Vagina (tissue), 2 donors: ENCODE data around the gene MUCL3.

Source experiments
- POLR2A ChIP-seq, 2 donors: fragments of 450-650 bp; IDR thresholded peaks; one replicate each; pipeline ENCODE4 v1.6.1; 2017; ENCODE audit warnings: antibody characterized with exemption in 2 of 2, mild to moderate bottlenecking in 2 of 2, moderate library complexity in 2 of 2
- POLR2AphosphoS5 ChIP-seq, 2 donors: sonication (generic); formaldehyde crosslinking; IDR thresholded peaks; one replicate each; pipeline ENCODE4 v1.9.0; 2017; ENCODE audit warnings: antibody characterized with exemption in 2 of 2, mild to moderate bottlenecking in 2 of 2, low read depth in 1 of 2; ENCODE audit not compliant: insufficient read depth in 1 of 2
- TF ChIP-seq, protein P1 (sequence below), 3 experiments: fragments of 450-650 bp in 2 of 3; fragments of 200-600 bp in 1 of 3; sonication (generic) in 1 of 3; IDR thresholded peaks; one replicate each; pipeline ENCODE4 v1.5.1; 2017 to 2019; ENCODE audit warnings: antibody characterized with exemption in 3 of 3, mild to moderate bottlenecking in 2 of 3, moderate library complexity in 2 of 3

DNA sequence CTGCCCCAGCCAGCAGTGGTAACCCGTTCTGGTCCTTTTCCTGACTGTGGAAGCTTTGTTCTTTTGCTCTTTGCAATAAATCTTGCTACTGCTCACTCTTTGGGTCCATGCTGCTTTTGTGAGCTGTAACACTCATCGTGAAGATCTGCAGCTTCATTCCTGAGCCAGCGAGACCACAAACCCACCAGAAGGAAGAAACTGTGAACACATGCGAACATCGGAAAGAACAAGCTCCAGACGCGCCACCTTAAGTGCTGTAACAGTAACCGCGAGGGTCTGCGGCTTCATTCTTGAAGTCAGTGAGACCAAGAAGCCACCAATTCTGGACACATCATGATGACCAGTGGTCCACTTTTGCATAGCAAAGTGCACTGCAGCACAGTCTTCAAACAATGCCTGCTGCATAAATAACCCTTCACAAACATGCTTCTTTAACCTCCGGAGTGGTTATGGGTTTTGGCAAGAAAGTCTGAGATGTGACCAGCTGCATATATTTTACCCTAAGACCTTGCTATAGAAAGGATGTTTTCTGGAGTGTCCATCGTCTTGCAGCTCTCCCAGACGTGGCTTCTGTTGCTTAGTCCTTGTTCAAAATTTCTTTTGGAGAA lies 60.6 kb downstream of the MUCL3 start:
- TF ChIP-seq, protein P1, sequence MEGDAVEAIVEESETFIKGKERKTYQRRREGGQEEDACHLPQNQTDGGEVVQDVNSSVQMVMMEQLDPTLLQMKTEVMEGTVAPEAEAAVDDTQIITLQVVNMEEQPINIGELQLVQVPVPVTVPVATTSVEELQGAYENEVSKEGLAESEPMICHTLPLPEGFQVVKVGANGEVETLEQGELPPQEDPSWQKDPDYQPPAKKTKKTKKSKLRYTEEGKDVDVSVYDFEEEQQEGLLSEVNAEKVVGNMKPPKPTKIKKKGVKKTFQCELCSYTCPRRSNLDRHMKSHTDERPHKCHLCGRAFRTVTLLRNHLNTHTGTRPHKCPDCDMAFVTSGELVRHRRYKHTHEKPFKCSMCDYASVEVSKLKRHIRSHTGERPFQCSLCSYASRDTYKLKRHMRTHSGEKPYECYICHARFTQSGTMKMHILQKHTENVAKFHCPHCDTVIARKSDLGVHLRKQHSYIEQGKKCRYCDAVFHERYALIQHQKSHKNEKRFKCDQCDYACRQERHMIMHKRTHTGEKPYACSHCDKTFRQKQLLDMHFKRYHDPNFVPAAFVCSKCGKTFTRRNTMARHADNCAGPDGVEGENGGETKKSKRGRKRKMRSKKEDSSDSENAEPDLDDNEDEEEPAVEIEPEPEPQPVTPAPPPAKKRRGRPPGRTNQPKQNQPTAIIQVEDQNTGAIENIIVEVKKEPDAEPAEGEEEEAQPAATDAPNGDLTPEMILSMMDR (IDR thresholded peaks at IDR 0.05) = no peak
- TF ChIP-seq POLR2AphosphoS5 (IDR thresholded peaks at IDR 0.05; ENCODE audit: insufficient read depth in 1 of 2, low read depth in 1 of 2) = no peak
- no peak for TF ChIP-seq POLR2A (IDR thresholded peaks at IDR 0.05)
